ENCODE data around the gene COPZ2.
"Not testable (repeated sequence)": the region's sequence is repeated elsewhere in the genome, so short reads cannot be mapped to it uniquely, and the experiment has no call there.

COPZ2 gene

GRCh38 chr17:47996201-47996600, 41.4 kb downstream of the COPZ2 start:
- Mint-ChIP-seq H3K4me3 (no peak overlapping the region), H3K9me3 (no peaks in the 10 kb centered on the region), H3K27me3 (ENCODE audit: low read depth) (peaks cover 10% of the 10 kb centered on the region), H3K27ac (no peak overlapping the region), H3K4me1 (ENCODE audit: low read depth) (no peaks in the 10 kb centered on the region), H3K36me3 (ENCODE audit: low read depth) (no peaks in the 10 kb centered on the region)

GRCh38 chr17:47995241-47995935, 42.2 kb downstream of the COPZ2 start:
- no peaks in the 10 kb centered on the region for H3K4me1 Mint-ChIP-seq (ENCODE audit: low read depth)
- no peak overlapping the region for H3K27ac Mint-ChIP-seq
- H3K9me3 Mint-ChIP-seq = no peaks in the 10 kb centered on the region
- H3K36me3 Mint-ChIP-seq (ENCODE audit: low read depth) = no peaks in the 10 kb centered on the region
- H3K27me3 Mint-ChIP-seq (ENCODE audit: low read depth) = peaks cover 10% of the 10 kb centered on the region
- H3K4me3 Mint-ChIP-seq = no peak overlapping the region

- Mint-ChIP-seq H3K4me3 (no peak overlapping the region), H3K9me3 (no peaks in the 10 kb centered on the region), H3K36me3 (ENCODE audit: low read depth) (no peaks in the 10 kb centered on the region), H3K27me3 (ENCODE audit: low read depth) (peaks cover 10% of the 10 kb centered on the region), H3K27ac (no peak overlapping the region), H3K4me1 (ENCODE audit: low read depth) (peaks cover 2% of the 10 kb centered on the region)
These were observed 42.9 kb downstream of the COPZ2 start for GRCh38 chr17:47994724-47995123.

- Mint-ChIP-seq H3K36me3 (ENCODE audit: low read depth) (no peaks in the 10 kb centered on the region), H3K4me3 (no peak overlapping the region), H3K27ac (no peak overlapping the region), H3K27me3 (ENCODE audit: low read depth) (peaks cover 10% of the 10 kb centered on the region), H3K4me1 (ENCODE audit: low read depth) (peaks cover 9% of the 10 kb centered on the region), H3K9me3 (no peaks in the 10 kb centered on the region)
These were observed 43.6 kb downstream of the COPZ2 start for GRCh38 chr17:47993964-47994363.

- H3K9me3 Mint-ChIP-seq = no peaks in the 10 kb centered on the region
- H3K27ac Mint-ChIP-seq = no peak overlapping the region
- H3K36me3 Mint-ChIP-seq (ENCODE audit: low read depth) = no peaks in the 10 kb centered on the region
- H3K27me3 Mint-ChIP-seq (ENCODE audit: low read depth) = peaks cover 10% of the 10 kb centered on the region
- H3K4me1 Mint-ChIP-seq (ENCODE audit: low read depth) = peaks cover 14% of the 10 kb centered on the region
- no peak overlapping the region for H3K4me3 Mint-ChIP-seq
These were observed 44.5 kb downstream of the COPZ2 start for GRCh38 chr17:47993031-47993564.

- Mint-ChIP-seq H3K4me3 (no peak overlapping the region), H3K4me1 (ENCODE audit: low read depth) (peaks cover 14% of the 10 kb centered on the region), H3K9me3 (no peaks in the 10 kb centered on the region), H3K36me3 (ENCODE audit: low read depth) (no peaks in the 10 kb centered on the region), H3K27ac (no peak overlapping the region), H3K27me3 (ENCODE audit: low read depth) (peaks cover 7% of the 10 kb centered on the region)
These were observed 45.4 kb downstream of the COPZ2 start for GRCh38 chr17:47992216-47992615.

- Mint-ChIP-seq H3K27me3 (ENCODE audit: low read depth) (peaks cover 7% of the 10 kb centered on the region), H3K4me1 (ENCODE audit: low read depth) (peaks cover 14% of the 10 kb centered on the region), H3K9me3 (no peaks in the 10 kb centered on the region), H3K4me3 (no peak overlapping the region), H3K27ac (no peak overlapping the region), H3K36me3 (ENCODE audit: low read depth) (no peaks in the 10 kb centered on the region)
These were observed 46.5 kb downstream of the COPZ2 start for GRCh38 chr17:47990962-47991731.

- Mint-ChIP-seq H3K27ac (no peak overlapping the region), H3K9me3 (no peaks in the 10 kb centered on the region), H3K4me1 (ENCODE audit: low read depth) (peaks cover 14% of the 10 kb centered on the region), H3K27me3 (ENCODE audit: low read depth) (peaks cover 7% of the 10 kb centered on the region), H3K4me3 (no peak overlapping the region), H3K36me3 (ENCODE audit: low read depth) (peaks cover 3% of the 10 kb centered on the region)
These were observed 47.9 kb downstream of the COPZ2 start for GRCh38 chr17:47989700-47990099.

- Mint-ChIP-seq H3K4me3 (no peak overlapping the region), H3K9me3 (no peaks in the 10 kb centered on the region), H3K4me1 (ENCODE audit: low read depth) (peaks cover 14% of the 10 kb centered on the region), H3K27ac (no peak overlapping the region), H3K27me3 (ENCODE audit: low read depth) (peaks cover 7% of the 10 kb centered on the region), H3K36me3 (ENCODE audit: low read depth) (peaks cover 3% of the 10 kb centered on the region)
These were observed 48.4 kb downstream of the COPZ2 start for GRCh38 chr17:47989159-47989558.

- not testable (repeated sequence) for H3K27ac Mint-ChIP-seq; H3K27me3 Mint-ChIP-seq (ENCODE audit: low read depth); H3K9me3 Mint-ChIP-seq; H3K4me3 Mint-ChIP-seq
- H3K4me1 Mint-ChIP-seq (ENCODE audit: low read depth) = peaks cover 14% of the 10 kb centered on the region
- peaks cover 10% of the 10 kb centered on the region for H3K36me3 Mint-ChIP-seq (ENCODE audit: low read depth)
These were observed 49.2 kb downstream of the COPZ2 start for GRCh38 chr17:47988445-47988844.

GRCh38 chr17:47987240-47987835, 50.3 kb downstream of the COPZ2 start:
- H3K27me3 Mint-ChIP-seq (ENCODE audit: low read depth) = no peaks in the 10 kb centered on the region

GRCh38 chr17:47986520-47986919, 51.1 kb downstream of the COPZ2 start:
- no peaks in the 10 kb centered on the region for H3K9me3 Mint-ChIP-seq
- peaks cover 15% of the 10 kb centered on the region for H3K4me1 Mint-ChIP-seq (ENCODE audit: low read depth)
- no peak overlapping the region for H3K4me3 Mint-ChIP-seq
- H3K27ac Mint-ChIP-seq = no peak overlapping the region
- H3K27me3 Mint-ChIP-seq (ENCODE audit: low read depth) = no peaks in the 10 kb centered on the region
- peaks cover 15% of the 10 kb centered on the region for H3K36me3 Mint-ChIP-seq (ENCODE audit: low read depth)

More at GRCh38 chr17:47987240-47987835, 50.3 kb downstream of the COPZ2 start:
- H3K36me3 Mint-ChIP-seq (ENCODE audit: low read depth) = peaks cover 15% of the 10 kb centered on the region
- H3K27ac Mint-ChIP-seq = no peak overlapping the region
- peaks cover 14% of the 10 kb centered on the region for H3K4me1 Mint-ChIP-seq (ENCODE audit: low read depth)
- H3K9me3 Mint-ChIP-seq = no peaks in the 10 kb centered on the region
- no peak overlapping the region for H3K4me3 Mint-ChIP-seq

- Mint-ChIP-seq H3K27ac (no peak overlapping the region), H3K4me1 (ENCODE audit: low read depth) (peaks cover 5% of the 10 kb centered on the region), H3K4me3 (no peak overlapping the region), H3K9me3 (no peaks in the 10 kb centered on the region), H3K27me3 (ENCODE audit: low read depth) (no peaks in the 10 kb centered on the region), H3K36me3 (ENCODE audit: low read depth) (peaks cover 31% of the 10 kb centered on the region)
These were observed 53.9 kb downstream of the COPZ2 start for GRCh38 chr17:47983492-47984223.

- Mint-ChIP-seq H3K9me3 (no peaks in the 10 kb centered on the region), H3K4me3 (no peak overlapping the region), H3K27ac (no peak overlapping the region), H3K36me3 (ENCODE audit: low read depth) (peaks cover 32% of the 10 kb centered on the region), H3K27me3 (ENCODE audit: low read depth) (no peaks in the 10 kb centered on the region), H3K4me1 (ENCODE audit: low read depth) (peaks cover 2% of the 10 kb centered on the region)
These were observed 54.8 kb downstream of the COPZ2 start for GRCh38 chr17:47982645-47983390.

Measured in T-helper 1 cell treated with Interleukin-12 subunit alpha and Interleukin-12 subunit beta and Interleukin-4 antibody, amounts not matched to agents 30 μg/mL and 1 μg/mL, for 36 hours (primary cell).